Natural killer cell (primary cell): ENCODE results near the gene EID2. TPM values are rescaled to one million over a fixed set of nuclear protein-coding genes. Genes with fewer than 3 reads are reported as not detected.

Experiments
- ATAC-seq, 3 donors: fragments of 150-1000 bp in 2 of 3; fragments of 200-7000 bp in 1 of 3; cut with Tn5 transposase; 1 replicate in 1 of 3; 2 replicates in 2 of 3; pipeline ENCODE4 v1.10.0; 2021; ENCODE audit warnings: mild to moderate bottlenecking in 2 of 3, moderate library complexity in 2 of 3
- DNase-seq, 2 donors: peaks; one replicate each; pipeline versions ENCODE4 v3.0.0 to v3.0.0-alpha.2; 2013 to 2021; ENCODE audit warnings: mixed read lengths in 1 of 2
- H3K27ac ChIP-seq: one replicate; pipeline ENCODE4 v1.5.1; 2013; ENCODE audit warnings: mild to moderate bottlenecking, low read length
- H3K27me3 ChIP-seq: one replicate; pipeline ENCODE4 v1.6.1; 2013; ENCODE audit warnings: low read length; ENCODE audit not compliant: control insufficient read depth, insufficient read depth
- H3K36me3 ChIP-seq: one replicate; pipeline ENCODE4 v1.6.1; 2013; ENCODE audit warnings: low read length; ENCODE audit not compliant: control insufficient read depth, insufficient read depth
- H3K4me1 ChIP-seq: one replicate; pipeline ENCODE4 v1.6.1; 2013; ENCODE audit warnings: low read length; ENCODE audit not compliant: control insufficient read depth, insufficient read depth
- H3K4me3 ChIP-seq: one replicate; pipeline ENCODE4 v1.5.1; 2013; ENCODE audit warnings: low read length
- H3K9me3 ChIP-seq: one replicate; pipeline ENCODE4 v1.6.1; 2013; ENCODE audit warnings: low read length; ENCODE audit not compliant: control insufficient read depth, insufficient read depth
- H3K27ac Mint-ChIP-seq, 2 donors: one replicate each; pipeline ENCODE4 v1.8.0; 2022; ENCODE audit warnings: mild to moderate bottlenecking in 2 of 2, mixed read lengths in 2 of 2, moderate library complexity in 1 of 2
- H3K27me3 Mint-ChIP-seq, 2 donors: one replicate each; pipeline ENCODE4 v1.8.0; 2022; ENCODE audit warnings: low read depth in 2 of 2, mixed read lengths in 2 of 2
- H3K36me3 Mint-ChIP-seq: one replicate; pipeline ENCODE4 v1.8.0; 2022; ENCODE audit warnings: mixed read lengths
- H3K4me1 Mint-ChIP-seq, 2 donors: one replicate each; pipeline ENCODE4 v1.8.0; 2022; ENCODE audit warnings: mixed read lengths in 2 of 2
- H3K4me3 Mint-ChIP-seq: one replicate; pipeline ENCODE4 v1.8.0; 2022; ENCODE audit warnings: mild to moderate bottlenecking, moderate library complexity, mixed read lengths
- H3K9me3 Mint-ChIP-seq, 2 donors: one replicate each; pipeline ENCODE4 v1.8.0; 2022; ENCODE audit warnings: mixed read lengths in 2 of 2
- WGBS: methylation state at CpG from one replicate; pipeline ENCODE4 v1.1.7; 2013; ENCODE audit warnings: missing lambda C conversion rate; ENCODE audit not compliant: insufficient coverage; 5-methylcytosine and 5-hydroxymethylcytosine counted together
- intact Hi-C: fragments of 100-400 bp; cut with micrococcal nuclease; formaldehyde crosslinking; loops from one replicate; pipeline ENCODE4 v1.14.2; 2022
- total RNA-seq, 4 donors: library from RNA; stranded (reverse); fragments of 120-200 nt in 1 of 4; gene quantifications; one replicate each; pipeline versions ENCODE4 v1.2.3 to v1.2.4, GENCODE V29; 2013 to 2022
- TF ChIP-seq, protein P1 (sequence below): fragments of 200-600 bp; IDR thresholded peaks from one replicate; pipeline ENCODE4 v1.8.0; 2022; ENCODE audit warnings: antibody characterized with exemption

Gene EID2
- total RNA-seq, 3 donors from 2014 or later (not counting 1 experiment from before 2014, with no cell fraction given) = 11.9 to 19.9 (median 15.6) TPM

DNA sequence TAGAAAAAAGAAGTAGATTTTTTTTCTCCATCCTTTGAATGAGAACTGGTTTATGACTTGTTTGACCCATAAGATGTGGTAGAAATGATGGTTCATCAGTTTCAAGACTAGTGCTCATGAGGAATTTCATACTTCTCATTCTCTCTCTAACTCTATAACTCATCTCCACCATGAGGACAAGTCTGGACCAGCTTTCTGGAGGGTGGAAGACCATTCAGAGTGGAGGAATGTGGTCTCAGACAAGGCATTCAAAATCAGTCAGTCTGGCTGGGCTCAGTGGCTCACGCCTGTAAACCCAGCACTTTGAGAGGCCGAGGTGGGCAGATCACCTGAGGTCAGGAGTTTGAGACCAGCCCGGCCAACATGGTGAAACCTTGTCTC, 3.5 kb upstream of the EID2 start:
- Mint-ChIP-seq H3K4me3 (no peak overlapping the region), H3K27me3 (peaks cover 12 to 16% of the 10 kb centered on the region in 2 donors), H3K36me3 (no peaks in the 10 kb centered on the region), H3K9me3 (no peaks in the 10 kb centered on the region), H3K27ac (no peak overlapping the region), H3K4me1 (peaks cover 21 to 23% of the 10 kb centered on the region in 2 donors)
- ATAC-seq (no peak), DNase-seq (no peak)
- intact Hi-C loops = no loop called here
- Histone ChIP-seq H3K27ac (no peak overlapping the region), H3K4me3 (no peak overlapping the region), H3K36me3 (no peaks in the 10 kb centered on the region), H3K9me3 (no peaks in the 10 kb centered on the region), H3K27me3 (no peaks in the 10 kb centered on the region), H3K4me1 (peaks cover 7% of the 10 kb centered on the region)
- TF ChIP-seq, protein P1, sequence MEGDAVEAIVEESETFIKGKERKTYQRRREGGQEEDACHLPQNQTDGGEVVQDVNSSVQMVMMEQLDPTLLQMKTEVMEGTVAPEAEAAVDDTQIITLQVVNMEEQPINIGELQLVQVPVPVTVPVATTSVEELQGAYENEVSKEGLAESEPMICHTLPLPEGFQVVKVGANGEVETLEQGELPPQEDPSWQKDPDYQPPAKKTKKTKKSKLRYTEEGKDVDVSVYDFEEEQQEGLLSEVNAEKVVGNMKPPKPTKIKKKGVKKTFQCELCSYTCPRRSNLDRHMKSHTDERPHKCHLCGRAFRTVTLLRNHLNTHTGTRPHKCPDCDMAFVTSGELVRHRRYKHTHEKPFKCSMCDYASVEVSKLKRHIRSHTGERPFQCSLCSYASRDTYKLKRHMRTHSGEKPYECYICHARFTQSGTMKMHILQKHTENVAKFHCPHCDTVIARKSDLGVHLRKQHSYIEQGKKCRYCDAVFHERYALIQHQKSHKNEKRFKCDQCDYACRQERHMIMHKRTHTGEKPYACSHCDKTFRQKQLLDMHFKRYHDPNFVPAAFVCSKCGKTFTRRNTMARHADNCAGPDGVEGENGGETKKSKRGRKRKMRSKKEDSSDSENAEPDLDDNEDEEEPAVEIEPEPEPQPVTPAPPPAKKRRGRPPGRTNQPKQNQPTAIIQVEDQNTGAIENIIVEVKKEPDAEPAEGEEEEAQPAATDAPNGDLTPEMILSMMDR = no peak
- whole genome bisulfite sequencing = 88% methylated on average over 2 of the region's 3 CpGs

DNA sequence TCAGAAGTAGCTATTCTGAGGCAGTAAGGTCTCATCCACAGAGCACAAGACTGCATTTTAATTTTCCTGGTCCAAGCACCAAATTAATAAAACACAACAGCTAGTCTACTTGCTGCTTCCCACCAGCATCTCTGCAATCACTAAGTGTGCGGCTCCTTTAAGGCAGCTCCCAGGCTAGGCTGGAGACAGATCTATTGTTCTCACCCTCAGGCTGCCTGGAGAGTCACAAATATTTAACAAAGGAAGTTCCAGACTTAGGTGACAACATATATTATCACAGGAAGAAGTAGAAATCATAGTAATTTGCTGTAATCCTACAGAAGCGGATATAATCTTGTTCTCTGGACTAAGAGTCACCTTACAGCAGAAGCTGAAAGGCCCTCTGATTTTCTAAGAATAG, 2.2 kb upstream of the EID2 start:
- H3K4me3 ChIP-seq = no peak overlapping the region
- TF ChIP-seq, protein P1 = no peak
- H3K9me3 ChIP-seq = no peaks in the 10 kb centered on the region
- intact Hi-C loops = no loop called here
- Mint-ChIP-seq H3K9me3 (no peaks in the 10 kb centered on the region), H3K4me1 (peaks cover 30 to 31% of the 10 kb centered on the region in 2 donors), H3K27me3 (peaks cover 10 to 14% of the 10 kb centered on the region in 2 donors), H3K36me3 (no peaks in the 10 kb centered on the region), H3K4me3 (peak overlapping the region; percentile 45), H3K27ac (peak overlapping the region; percentile 14 to 35)
- WGBS = 73% methylated on average over 2 of the region's 2 CpGs
- no peaks in the 10 kb centered on the region for H3K27me3 ChIP-seq
- peaks cover 7% of the 10 kb centered on the region for H3K4me1 ChIP-seq
- no peaks in the 10 kb centered on the region for H3K36me3 ChIP-seq
- no peak for ATAC-seq
- no peak overlapping the region for H3K27ac ChIP-seq
- no peak for DNase-seq

DNA sequence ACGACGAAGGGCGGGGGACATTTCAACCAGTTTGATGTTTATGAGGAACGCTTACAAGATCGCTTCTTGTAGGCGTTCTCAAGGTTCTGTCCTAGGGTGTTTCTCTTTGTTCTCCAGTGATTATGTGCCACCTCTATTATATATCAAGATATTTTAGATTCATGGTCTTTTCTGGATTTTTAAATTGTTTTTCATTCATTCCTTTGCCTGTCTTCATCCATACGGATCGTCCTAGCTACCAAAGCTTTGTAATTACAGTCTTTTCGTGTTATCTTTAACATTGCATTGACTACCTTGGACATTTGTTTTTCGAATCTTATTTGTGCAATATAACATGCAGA, 342 bp upstream of the EID2 start:
- Histone ChIP-seq H3K4me3 (peak overlapping the region; percentile 80), H3K9me3 (no peaks in the 10 kb centered on the region)
- H3K4me1 Mint-ChIP-seq = peaks cover 30 to 31% of the 10 kb centered on the region in 2 donors

DNA sequence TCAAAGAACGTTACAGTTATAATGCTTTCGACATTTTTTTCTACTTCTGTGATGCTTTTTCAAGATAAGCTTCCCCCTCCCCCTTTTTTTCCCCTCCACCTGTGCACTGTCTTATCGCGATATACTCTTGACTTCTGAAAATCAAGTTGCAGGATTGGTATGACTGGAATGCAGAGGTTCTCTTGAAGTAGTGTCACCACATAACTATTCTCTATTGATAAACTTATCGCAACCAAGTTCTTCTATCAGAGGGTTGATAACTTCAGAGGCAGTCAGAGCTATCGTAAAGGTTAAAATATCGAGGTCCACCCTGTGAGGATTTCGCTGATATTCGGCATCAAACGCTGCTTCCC, 820 bp downstream of the EID2 start:
- Mint-ChIP-seq H3K27ac (peak overlapping the region; percentile 90 to 96), H3K4me3 (peak overlapping the region; percentile 80), H3K36me3 (no peaks in the 10 kb centered on the region), H3K27me3 (peaks cover 0 to 6% of the 10 kb centered on the region in 2 donors), H3K4me1 (peaks cover 30 to 31% of the 10 kb centered on the region in 2 donors), H3K9me3 (no peaks in the 10 kb centered on the region)
- H3K27ac ChIP-seq = peak overlapping the region; percentile 83
- ATAC-seq = no peak
- H3K9me3 ChIP-seq = no peaks in the 10 kb centered on the region
- 5% methylated on average over 8 of the region's 10 CpGs for WGBS
- peaks cover 7% of the 10 kb centered on the region for H3K4me1 ChIP-seq
- TF ChIP-seq, protein P1 = no peak
- intact Hi-C loops = no loop called here
- H3K36me3 ChIP-seq = no peaks in the 10 kb centered on the region
- H3K27me3 ChIP-seq = no peaks in the 10 kb centered on the region
- peak overlapping the region; percentile 80 for H3K4me3 ChIP-seq
- peak in 1 of 2 donors; percentile 42 for DNase-seq

More for the DNA sequence above, 342 bp upstream of the EID2 start:
- peaks cover 7% of the 10 kb centered on the region for H3K4me1 ChIP-seq
- intact Hi-C loops = no loop called here
- H3K9me3 Mint-ChIP-seq = no peaks in the 10 kb centered on the region
- no peaks in the 10 kb centered on the region for H3K36me3 ChIP-seq
- peak overlapping the region; percentile 90 to 96 for H3K27ac Mint-ChIP-seq
- DNase-seq = no peak
- 19% methylated on average over 10 of the region's 10 CpGs for WGBS
- no peaks in the 10 kb centered on the region for H3K27me3 ChIP-seq
- TF ChIP-seq, protein P1 = peak; percentile 35
- no peaks in the 10 kb centered on the region for H3K36me3 Mint-ChIP-seq
- peak overlapping the region; percentile 95 for H3K4me3 Mint-ChIP-seq
- peak overlapping the region; percentile 98 for H3K27ac ChIP-seq
- peaks cover 0 to 8% of the 10 kb centered on the region in 2 donors for H3K27me3 Mint-ChIP-seq
- ATAC-seq = no peak
